HuH-7.5 (cell line): ENCODE results near the gene ANO1.
"Not testable (repeated sequence)": the region's sequence is repeated elsewhere in the genome, so short reads cannot be mapped to it uniquely, and the experiment has no call there.

ENCODE experiments used
- DNase-seq: peaks from one replicate; pipeline ENCODE4 v3.0.0; 2011; ENCODE audit warnings: low spot score

ANO1 gene

GRCh38 chr11:70078095-70078780, at the start of gene ANO1:
TSS of gene ANO1 (plus strand) at chr11:70078317. CDS start at chr11:70078607, 290 bp downstream.
- DNase-seq, result no peak

- DNase-seq, result no peak
These were observed 48.8 kb upstream of the ANO1 start for GRCh38 chr11:70029115-70029860.

- no peak for DNase-seq
These were observed 48.2 kb upstream of the ANO1 start for GRCh38 chr11:70029861-70030380.

- no peak for DNase-seq
These were observed 47.7 kb upstream of the ANO1 start for GRCh38 chr11:70030412-70030811.

GRCh38 chr11:70031631-70032469, 46.3 kb upstream of the ANO1 start:
- DNase-seq, result no peak

GRCh38 chr11:70032470-70032795, 45.7 kb upstream of the ANO1 start:
- DNase-seq, result no peak

- DNase-seq, result no peak
These were observed 45.0 kb upstream of the ANO1 start for GRCh38 chr11:70032943-70033710.

GRCh38 chr11:70033711-70034070, 44.4 kb upstream of the ANO1 start:
- DNase-seq, result no peak

- no peak for DNase-seq
These were observed 43.3 kb upstream of the ANO1 start for GRCh38 chr11:70034740-70035365.

GRCh38 chr11:70035665-70036064, 42.5 kb upstream of the ANO1 start:
- not testable (repeated sequence) for DNase-seq

- DNase-seq, result no peak
These were observed 40.9 kb upstream of the ANO1 start for GRCh38 chr11:70036971-70037882.

GRCh38 chr11:70038034-70038834, 39.9 kb upstream of the ANO1 start:
- no peak for DNase-seq

GRCh38 chr11:70040452-70040851, 37.7 kb upstream of the ANO1 start:
- DNase-seq, result no peak

GRCh38 chr11:70040869-70041501, 37.1 kb upstream of the ANO1 start:
- DNase-seq, result no peak

GRCh38 chr11:70043482-70043881, 34.6 kb upstream of the ANO1 start:
- no peak for DNase-seq

- DNase-seq, result no peak
These were observed 32.0 kb upstream of the ANO1 start for GRCh38 chr11:70046089-70046488.

GRCh38 chr11:70048279-70049024, 29.7 kb upstream of the ANO1 start:
- DNase-seq, result no peak

- DNase-seq, result no peak
These were observed 29.1 kb upstream of the ANO1 start for GRCh38 chr11:70049045-70049444.
